ENCODE results near the gene ZNF543. TPM values are rescaled to one million over a fixed set of nuclear protein-coding genes. Genes with fewer than 3 reads are reported as not detected.
A peak's percentile ranks its signal among the peaks of the same experiment; 100 is the strongest.

ZNF543 gene
- total and polyA plus RNA-seq, 2 of the 13 experiments (the other 11 are each of a cell fraction or from before 2014, with no cell fraction given), result 2.1 to 8.9 TPM

DNA sequence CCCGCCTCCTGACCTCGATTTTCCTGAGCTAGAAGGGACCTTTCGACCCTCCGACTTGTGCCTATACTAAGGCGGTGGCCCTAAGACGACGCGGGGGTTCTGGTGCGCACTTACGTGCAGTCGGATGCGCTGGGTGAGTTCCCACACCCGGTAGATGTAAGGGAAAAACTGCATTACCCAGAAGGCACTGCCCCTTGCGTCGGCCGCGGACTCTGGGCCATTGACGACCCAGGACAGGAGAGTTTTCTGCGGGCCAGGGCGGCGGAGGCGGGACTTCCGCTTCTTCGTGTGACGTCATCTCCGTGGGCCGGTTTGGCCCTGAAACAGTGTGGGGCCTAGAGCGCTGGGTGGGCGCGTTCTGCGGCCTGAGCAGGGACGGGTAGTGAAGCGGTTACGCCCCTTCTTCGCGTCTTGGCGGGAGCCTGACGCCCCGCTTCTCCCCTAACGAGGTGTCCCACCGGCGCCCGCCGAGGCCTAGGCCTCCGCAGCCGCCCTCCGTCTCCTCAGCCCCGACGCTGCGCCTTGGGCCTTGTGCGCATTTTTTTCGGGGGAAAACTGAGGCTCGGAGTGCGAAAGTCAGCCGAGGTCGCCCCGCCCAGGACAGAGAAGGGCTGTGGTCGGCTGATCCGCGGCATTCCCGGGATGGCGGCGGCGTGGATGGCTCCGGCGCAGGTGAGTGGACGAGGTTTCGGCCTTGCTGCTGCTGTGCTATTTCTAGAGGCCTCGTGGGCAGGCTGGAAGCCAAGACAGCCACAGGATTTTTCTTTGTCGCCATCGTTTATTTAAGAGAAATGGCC lies 39.9 kb upstream of the ZNF543 start, which contains the start of gene ZNF460 (continued):
- TF ChIP-seq ZNF142 (CRISPR knock-in tag; IDR thresholded peaks at IDR 0.05) (no peak), ZNF136 (CRISPR knock-in tag; IDR thresholded peaks at IDR 0.05; ENCODE audit: low read depth) (no peak), ZNF235 (CRISPR knock-in tag; IDR thresholded peaks at IDR 0.05; ENCODE audit: borderline replicate concordance) (no peak), MLXIP (CRISPR knock-in tag; IDR thresholded peaks at IDR 0.05; ENCODE audit: borderline replicate concordance) (no peak), ZBTB7A (CRISPR knock-in tag; IDR thresholded peaks at IDR 0.05) (no peak), ZNF549 (CRISPR knock-in tag; IDR thresholded peaks at IDR 0.05) (no peak), TFDP2 (CRISPR knock-in tag; IDR thresholded peaks at IDR 0.05) (peak; percentile 70), HINFP (CRISPR knock-in tag; IDR thresholded peaks at IDR 0.05; ENCODE audit: low read depth) (no peak), ZNF317 (CRISPR knock-in tag; IDR thresholded peaks at IDR 0.05) (peak; percentile 40; the same call in 1 of the 2 replicates), TFE3 (CRISPR knock-in tag; IDR thresholded peaks at IDR 0.05) (no peak; the same call in 1 of the 2 replicates), NFIB (CRISPR knock-in tag; IDR thresholded peaks at IDR 0.05; ENCODE audit: borderline replicate concordance) (no peak), ZNF260 (CRISPR knock-in tag; IDR thresholded peaks at IDR 0.05; ENCODE audit: borderline replicate concordance, low read depth) (no peak), ZBTB34 (CRISPR knock-in tag; IDR thresholded peaks at IDR 0.05) (no peak; the same call in 1 of the 2 replicates)
